ENCODE measurements around the gene CNTN4.

Gene CNTN4

GRCh38 chr3:2423143-2423542 is 324.5 kb downstream of the CNTN4 start:
- no peak for DNase-seq

- DNase-seq, result no peak
Measured at GRCh38 chr3:2441558-2441957, 342.9 kb downstream of the CNTN4 start.

GRCh38 chr3:2446146-2446545 is 347.5 kb downstream of the CNTN4 start:
- DNase-seq, result no peak

GRCh38 chr3:2452249-2452648 is 353.6 kb downstream of the CNTN4 start:
- DNase-seq, result no peak

GRCh38 chr3:2454865-2455264 is 356.2 kb downstream of the CNTN4 start:
- DNase-seq, result no peak

- no peak for DNase-seq
Measured at GRCh38 chr3:2456788-2457187, 358.1 kb downstream of the CNTN4 start.

GRCh38 chr3:2458816-2459215 is 360.1 kb downstream of the CNTN4 start:
- no peak for DNase-seq

GRCh38 chr3:2465842-2466241 is 367.2 kb downstream of the CNTN4 start:
- DNase-seq, result no peak

- DNase-seq, result no peak
Measured at GRCh38 chr3:2468816-2469215, 370.1 kb downstream of the CNTN4 start.

- no peak for DNase-seq
Measured at GRCh38 chr3:2476996-2477395, 378.3 kb downstream of the CNTN4 start.

GRCh38 chr3:2477620-2478019 is 379.0 kb downstream of the CNTN4 start:
- DNase-seq, result no peak

GRCh38 chr3:2484162-2485026 is 385.7 kb downstream of the CNTN4 start:
- DNase-seq, result no peak

- DNase-seq, result no peak
Measured at GRCh38 chr3:2485027-2485375, 386.3 kb downstream of the CNTN4 start.

- no peak for DNase-seq
Measured at GRCh38 chr3:2495746-2496145, 397.1 kb downstream of the CNTN4 start.

GRCh38 chr3:2504912-2505311 is 406.2 kb downstream of the CNTN4 start:
- no peak for DNase-seq

GRCh38 chr3:2506776-2507175 is 408.1 kb downstream of the CNTN4 start:
- no peak for DNase-seq

GRCh38 chr3:2510591-2511145 is 412.0 kb downstream of the CNTN4 start:
- no peak for DNase-seq

GRCh38 chr3:2511356-2511755 is 412.7 kb downstream of the CNTN4 start:
- no peak for DNase-seq

- DNase-seq, result no peak
Measured at GRCh38 chr3:2512881-2513280, 414.2 kb downstream of the CNTN4 start.

GRCh38 chr3:2513986-2514385 is 415.3 kb downstream of the CNTN4 start:
- DNase-seq, result no peak

- no peak for DNase-seq
Measured at GRCh38 chr3:2516762-2517441, 418.2 kb downstream of the CNTN4 start.

- no peak for DNase-seq
Measured at GRCh38 chr3:2517500-2518172, 419.0 kb downstream of the CNTN4 start.

GRCh38 chr3:2523281-2523836 is 424.7 kb downstream of the CNTN4 start:
- DNase-seq, result no peak

Measured in inflammatory macrophage treated with lipopolysaccharide for 4 hours (primary cell).